ENCODE data around the gene TAAR1.
"Not testable (repeated sequence)": the region's sequence is repeated elsewhere in the genome, so short reads cannot be mapped to it uniquely, and the experiment has no call there.

The TAAR1 gene

GRCh38 chr6:132659082-132659481 lies at the start of gene TAAR1:
TSS of gene TAAR1 (minus strand) at chr6:132659182. CDS start at chr6:132646003, 13,179 bp downstream.
- TF ChIP-seq CTCF (IDR thresholded peaks at IDR 0.05; ENCODE audit: insufficient read depth, low read length, poor library complexity, severe bottlenecking): no peak
- DNase-seq (ENCODE audit: extremely low read depth, insufficient read length): no peak
- no peaks in the 10 kb centered on the region for H3K27me3 ChIP-seq (replicated peaks; ENCODE audit: control insufficient read depth, insufficient read depth, low read length)

GRCh38 chr6:132708771-132709170 lies 49.8 kb upstream of the TAAR1 start:
- Histone ChIP-seq H3K36me3 (ENCODE audit: control insufficient read depth, insufficient read depth, low read length) (no peaks in the 10 kb centered on the region), H3K27me3 (replicated peaks; ENCODE audit: control insufficient read depth, insufficient read depth, low read length) (no peaks in the 10 kb centered on the region), H3K4me3 (replicated peaks; ENCODE audit: low read depth, low read length) (no peak overlapping the region)
- DNase-seq (ENCODE audit: extremely low read depth, insufficient read length): no peak
- no peak for TF ChIP-seq CTCF (IDR thresholded peaks at IDR 0.05; ENCODE audit: insufficient read depth, low read length, poor library complexity, severe bottlenecking)

More at GRCh38 chr6:132659082-132659481, at the start of gene TAAR1:
- H3K4me3 ChIP-seq (replicated peaks; ENCODE audit: low read depth, low read length): no peak within 1 kb of the TSS
- no peaks in the 10 kb centered on the region for H3K36me3 ChIP-seq (ENCODE audit: control insufficient read depth, insufficient read depth, low read length)

GRCh38 chr6:132708002-132708401 lies 49.0 kb upstream of the TAAR1 start:
- no peak for TF ChIP-seq CTCF (IDR thresholded peaks at IDR 0.05; ENCODE audit: insufficient read depth, low read length, poor library complexity, severe bottlenecking)
- no peak for DNase-seq (ENCODE audit: extremely low read depth, insufficient read length)
- Histone ChIP-seq H3K4me3 (replicated peaks; ENCODE audit: low read depth, low read length) (no peak overlapping the region), H3K27me3 (replicated peaks; ENCODE audit: control insufficient read depth, insufficient read depth, low read length) (no peaks in the 10 kb centered on the region), H3K36me3 (ENCODE audit: control insufficient read depth, insufficient read depth, low read length) (no peaks in the 10 kb centered on the region)

- not testable (repeated sequence) for H3K27me3 ChIP-seq (replicated peaks; ENCODE audit: control insufficient read depth, insufficient read depth, low read length); H3K36me3 ChIP-seq (ENCODE audit: control insufficient read depth, insufficient read depth, low read length); H3K4me3 ChIP-seq (replicated peaks; ENCODE audit: low read depth, low read length); DNase-seq (ENCODE audit: extremely low read depth, insufficient read length)
Observed at GRCh38 chr6:132706756-132707155, 47.8 kb upstream of the TAAR1 start.

- Histone ChIP-seq H3K4me3 (replicated peaks; ENCODE audit: low read depth, low read length) (no peak overlapping the region), H3K27me3 (replicated peaks; ENCODE audit: control insufficient read depth, insufficient read depth, low read length) (no peaks in the 10 kb centered on the region), H3K36me3 (ENCODE audit: control insufficient read depth, insufficient read depth, low read length) (no peaks in the 10 kb centered on the region)
- no peak for TF ChIP-seq CTCF (IDR thresholded peaks at IDR 0.05; ENCODE audit: insufficient read depth, low read length, poor library complexity, severe bottlenecking)
- no peak for DNase-seq (ENCODE audit: extremely low read depth, insufficient read length)
Observed at GRCh38 chr6:132703936-132704335, 45.0 kb upstream of the TAAR1 start.

- H3K27me3 ChIP-seq (replicated peaks; ENCODE audit: control insufficient read depth, insufficient read depth, low read length): no peaks in the 10 kb centered on the region
- no peak for TF ChIP-seq CTCF (IDR thresholded peaks at IDR 0.05; ENCODE audit: insufficient read depth, low read length, poor library complexity, severe bottlenecking)
- no peak overlapping the region for H3K4me3 ChIP-seq (replicated peaks; ENCODE audit: low read depth, low read length)
- peak; percentile 16 for DNase-seq (ENCODE audit: extremely low read depth, insufficient read length)
- H3K36me3 ChIP-seq (ENCODE audit: control insufficient read depth, insufficient read depth, low read length): no peaks in the 10 kb centered on the region
Observed at GRCh38 chr6:132698608-132699007, 39.6 kb upstream of the TAAR1 start.
